Kidney epithelial cell (primary cell): ENCODE results near the gene CFAP100. TPM values are rescaled to one million over a fixed set of nuclear protein-coding genes. Genes with fewer than 3 reads are reported as not detected.
A peak's percentile ranks its signal among the peaks of the same experiment; 100 is the strongest.

ENCODE experiments used
- DNase-seq: peaks from one replicate; pipeline ENCODE4 v3.0.0-alpha.2; 2010; ENCODE audit warnings: low read depth
- H3K27me3 ChIP-seq: 2 replicates; pipeline ENCODE4 v1.6.0; 2011; ENCODE audit warnings: low read length; ENCODE audit not compliant: control insufficient read depth, insufficient read depth
- H3K36me3 ChIP-seq: 2 replicates; pipeline ENCODE4 v1.5.1; 2011; ENCODE audit warnings: low read length; ENCODE audit not compliant: control insufficient read depth, insufficient read depth
- H3K4me3 ChIP-seq: 2 replicates; pipeline ENCODE4 v1.5.1; 2011; ENCODE audit warnings: low read depth, mild to moderate bottlenecking, control low read depth, low read length
- CTCF ChIP-seq: IDR thresholded peaks from 2 replicates; pipeline ENCODE4 v1.5.1; 2011; ENCODE audit warnings: mild to moderate bottlenecking, moderate library complexity, low read length, control low read depth, inconsistent platforms; ENCODE audit not compliant: insufficient read depth, poor library complexity, severe bottlenecking
- total RNA-seq: library from RNA; depleted of rRNA; stranded (reverse); fragments of >200 nt; gene quantifications from 2 replicates; pipeline ENCODE4 v1.2.3, GENCODE V29; 2015

The CFAP100 gene
- total RNA-seq, 1 donor from 2014 or later = not detected

GRCh38 chr3:126399351-126399735 lies 4.6 kb downstream of the CFAP100 start:
- Histone ChIP-seq H3K27me3 (peaks cover 15% of the 10 kb centered on the region), H3K36me3 (no peaks in the 10 kb centered on the region), H3K4me3 (no peak overlapping the region)
- DNase-seq = peak; percentile 18
- no peak for TF ChIP-seq CTCF

- H3K27me3 ChIP-seq = peaks cover 12% of the 10 kb centered on the region
- no peak for TF ChIP-seq CTCF
- DNase-seq = no peak
Measured at GRCh38 chr3:126399756-126400155, 5.0 kb downstream of the CFAP100 start.

GRCh38 chr3:126401611-126402160 lies 7.0 kb downstream of the CFAP100 start:
- H3K4me3 ChIP-seq = no peak overlapping the region
- no peak for DNase-seq
- no peaks in the 10 kb centered on the region for H3K36me3 ChIP-seq
- TF ChIP-seq CTCF = no peak
- peaks cover 2% of the 10 kb centered on the region for H3K27me3 ChIP-seq

More at GRCh38 chr3:126399756-126400155, 5.0 kb downstream of the CFAP100 start:
- Histone ChIP-seq H3K36me3 (no peaks in the 10 kb centered on the region), H3K4me3 (no peak overlapping the region)

GRCh38 chr3:126402178-126402577 lies 7.5 kb downstream of the CFAP100 start:
- H3K4me3 ChIP-seq = no peak overlapping the region
- no peak for DNase-seq
- TF ChIP-seq CTCF = no peak
- H3K36me3 ChIP-seq = no peaks in the 10 kb centered on the region
- peaks cover 2% of the 10 kb centered on the region for H3K27me3 ChIP-seq

GRCh38 chr3:126402666-126403302 lies 8.1 kb downstream of the CFAP100 start:
- TF ChIP-seq CTCF = no peak
- Histone ChIP-seq H3K27me3 (peaks cover 4% of the 10 kb centered on the region), H3K4me3 (no peak overlapping the region), H3K36me3 (no peaks in the 10 kb centered on the region)
- no peak for DNase-seq
